SK-N-SH (cell line): ENCODE results near the gene FAM237B. TPM values are rescaled to one million over a fixed set of nuclear protein-coding genes. Genes with fewer than 3 reads are reported as not detected.

Experiments used
- CTCF ChIA-PET: fragments of 300-600, 350-600 bp; formaldehyde crosslinking; extraction: SDS; loops from one replicate; lab custom pipeline; 2021; lab: Yijun Ruan, JAX
- POLR2A ChIA-PET: fragments of 350-600 bp; sonication (Branson Sonifier 250); formaldehyde crosslinking; extraction: SDS; loops from one replicate; lab custom pipeline; 2020; ENCODE audit warnings: antibody characterized with exemption, inconsistent platforms; lab: Yijun Ruan, JAX
- DNase-seq: peaks from one replicate; pipeline ENCODE4 v3.0.0; 2012
- H2AFZ ChIP-seq: fragments of 200-600 bp; sonication (generic); 2 replicates; pipeline ENCODE4 v1.8.1; 2016; ENCODE audit warnings: antibody characterized with exemption, mild to moderate bottlenecking, low read depth
- H3F3A ChIP-seq: fragments of 200-600 bp; sonication (generic); replicated peaks from 2 replicates; pipeline ENCODE3; 2016; ENCODE audit warnings: antibody characterized with exemption, mild to moderate bottlenecking; ENCODE audit not compliant: insufficient read depth
- H3K27ac ChIP-seq, 2 experiments: fragments of 200-500 bp in 1 of 2; fragments of 200-600 bp in 1 of 2; sonication (Bioruptor generic) in 1 of 2; sonication (generic), shearing (Covaris generic) in 1 of 2; 2 replicates each; pipeline versions ENCODE4 v1.5.1 to v1.6.1; 2014 to 2016; ENCODE audit warnings: low read depth in 2 of 2, inconsistent platforms in 1 of 2, low read length in 1 of 2, mild to moderate bottlenecking in 1 of 2, mixed read lengths in 1 of 2
- H3K27me3 ChIP-seq: fragments of 200-600 bp; sonication (generic), shearing (Covaris generic); 2 replicates; pipeline ENCODE4 v1.6.1; 2016; ENCODE audit warnings: mixed run types; ENCODE audit not compliant: insufficient read depth
- H3K36me3 ChIP-seq, 2 experiments: fragments of 200-500 bp in 1 of 2; fragments of 200-600 bp in 1 of 2; sonication (Bioruptor generic) in 1 of 2; sonication (generic) in 1 of 2; replicated peaks in 1 of 2; 2 replicates each; pipeline versions ENCODE3 to v1.5.1; 2014 to 2016; ENCODE audit warnings: low read length in 1 of 2, mild to moderate bottlenecking in 1 of 2; ENCODE audit not compliant: insufficient read depth in 2 of 2, control insufficient read depth in 1 of 2
- H3K4me1 ChIP-seq, 2 experiments: fragments of 200-500 bp in 1 of 2; fragments of 200-600 bp in 1 of 2; sonication (Bioruptor generic) in 1 of 2; sonication (generic), shearing (Covaris generic) in 1 of 2; 2 replicates each; pipeline versions ENCODE4 v1.5.1 to v1.6.1; 2014 to 2016; ENCODE audit warnings: low read depth in 1 of 2, low read length in 1 of 2, mixed run types in 1 of 2; ENCODE audit not compliant: insufficient read depth in 2 of 2, control insufficient read depth in 1 of 2
- H3K4me2 ChIP-seq: fragments of 200-600 bp; sonication (generic), shearing (Covaris generic); 2 replicates; pipeline ENCODE4 v1.6.1; 2017; ENCODE audit warnings: mixed run types
- H3K4me3 ChIP-seq, 2 experiments: fragments of 200-500 bp in 1 of 2; fragments of 200-600 bp in 1 of 2; sonication (Bioruptor generic) in 1 of 2; sonication (generic), shearing (Covaris generic) in 1 of 2; 2 replicates each; pipeline versions ENCODE4 v1.5.1 to v1.8.1; 2014 to 2016; ENCODE audit warnings: low read depth in 2 of 2, inconsistent platforms in 1 of 2, low read length in 1 of 2, mild to moderate bottlenecking in 1 of 2, mixed read lengths in 1 of 2, moderate library complexity in 1 of 2
- H3K79me2 ChIP-seq: fragments of 200-600 bp; sonication (generic); 2 replicates; pipeline ENCODE4 v1.8.1; 2017; ENCODE audit warnings: mild to moderate bottlenecking; ENCODE audit not compliant: insufficient read depth
- H3K9ac ChIP-seq: fragments of 200-600 bp; sonication (generic); 2 replicates; pipeline ENCODE4 v1.6.1; 2017; ENCODE audit warnings: mixed run types
- H3K9me2 ChIP-seq: fragments of 200-600 bp; sonication (generic); 2 replicates; pipeline ENCODE4 v1.6.1; 2017; ENCODE audit warnings: mixed run types
- H3K9me3 ChIP-seq: fragments of 200-600 bp; sonication (generic); 2 replicates; pipeline ENCODE4 v1.6.1; 2017; ENCODE audit warnings: mixed run types, mild to moderate bottlenecking, moderate library complexity
- H4K20me1 ChIP-seq: fragments of 200-600 bp; sonication (generic); 2 replicates; pipeline ENCODE4 v1.6.1; 2017; ENCODE audit warnings: mild to moderate bottlenecking, mixed run types; ENCODE audit not compliant: insufficient read depth
- CHD2 ChIP-seq: fragments of 150-350 bp; IDR thresholded peaks from 2 replicates; pipeline ENCODE4 v1.6.1; 2018; ENCODE audit warnings: low read length; ENCODE audit not compliant: partially characterized antibody
- ELF1 ChIP-seq: IDR thresholded peaks from 2 replicates; pipeline ENCODE4 v1.4.0; 2012
- EP300 ChIP-seq, 2 experiments: IDR thresholded peaks; 2 replicates each; pipeline versions ENCODE4 v1.4.0 to v1.6.1; 2012; ENCODE audit warnings: borderline replicate concordance in 1 of 2, low read depth in 1 of 2, low read length in 1 of 2
- EZH2phosphoT487 ChIP-seq: fragments of 200-600 bp; sonication (generic); IDR thresholded peaks from 2 replicates; pipeline ENCODE4 v1.6.1; 2017; ENCODE audit warnings: low read depth, mixed run types, mild to moderate bottlenecking, antibody characterized with exemption, moderate library complexity, borderline replicate concordance
- FOXJ3 ChIP-seq: sonication (generic); formaldehyde crosslinking; IDR thresholded peaks from 2 replicates; pipeline ENCODE4 v1.5.1; 2020; ENCODE audit warnings: mild to moderate bottlenecking, missing genetic modification reagents
- FOXM1 ChIP-seq: IDR thresholded peaks from 2 replicates; pipeline ENCODE4 v1.4.0; 2012; ENCODE audit warnings: low read depth, mild to moderate bottlenecking
- GABPA ChIP-seq: IDR thresholded peaks from 2 replicates; pipeline ENCODE4 v1.4.0; 2012; ENCODE audit warnings: low read depth, mild to moderate bottlenecking
- GATA2 ChIP-seq: sonication (generic); formaldehyde crosslinking; IDR thresholded peaks from 2 replicates; pipeline ENCODE4 v1.5.0; 2020; ENCODE audit warnings: mild to moderate bottlenecking, missing genetic modification reagents
- IRF3 ChIP-seq: fragments of 150-350 bp; IDR thresholded peaks from 2 replicates; pipeline ENCODE4 v1.6.1; 2016; ENCODE audit warnings: mild to moderate bottlenecking, low read depth, low read length
- MXI1 ChIP-seq: IDR thresholded peaks from 2 replicates; pipeline ENCODE4 v1.6.1; 2012; ENCODE audit warnings: mild to moderate bottlenecking, low read depth, low read length, improper control_type of control experiment
- POLR2AphosphoS5 ChIP-seq: IDR thresholded peaks from 2 replicates; pipeline ENCODE4 v1.6.1; 2012; ENCODE audit warnings: low read depth, low read length
- RAD21 ChIP-seq: IDR thresholded peaks from 2 replicates; pipeline ENCODE4 v1.6.1; 2012; ENCODE audit warnings: mild to moderate bottlenecking, low read length
- RCOR1 ChIP-seq: fragments of 150-350 bp; IDR thresholded peaks from 2 replicates; pipeline ENCODE4 v1.6.1; 2017; ENCODE audit warnings: antibody characterized with exemption, low read length
- REST ChIP-seq: IDR thresholded peaks from 2 replicates; pipeline ENCODE4 v1.6.1; 2012; ENCODE audit warnings: mild to moderate bottlenecking, low read depth, low read length, moderate library complexity
- RXRA ChIP-seq: IDR thresholded peaks from 2 replicates; pipeline ENCODE4 v1.4.0; 2012; ENCODE audit warnings: low read depth, mild to moderate bottlenecking, borderline replicate concordance
- TAF1 ChIP-seq: IDR thresholded peaks from 2 replicates; pipeline ENCODE4 v1.6.1; 2012; ENCODE audit warnings: low read depth, mild to moderate bottlenecking, low read length, moderate library complexity, borderline replicate concordance
- TCF12 ChIP-seq: IDR thresholded peaks from 2 replicates; pipeline ENCODE4 v1.4.0; 2012
- TEAD4 ChIP-seq: IDR thresholded peaks from 2 replicates; pipeline ENCODE4 v1.4.0; 2012; ENCODE audit warnings: mild to moderate bottlenecking, borderline replicate concordance; ENCODE audit not compliant: insufficient read depth
- YY1 ChIP-seq: IDR thresholded peaks from 2 replicates; pipeline ENCODE4 v1.4.0; 2012; ENCODE audit warnings: low read depth, mild to moderate bottlenecking
- whole genome bisulfite sequencing: methylation state at CpG from one replicate; pipeline ENCODE4 v1.1.6; 2017; ENCODE audit warnings: low lambda C conversion rate; 5-methylcytosine and 5-hydroxymethylcytosine counted together
- polyA plus RNA-seq, 3 experiments: library from polyadenylated mRNA; depleted of rRNA; stranded (reverse); fragments of >200 nt; gene quantifications; 2 replicates each; pipeline ENCODE4 v1.2.3, GENCODE V29; 2012
- TF ChIP-seq, protein P1 (sequence below): IDR thresholded peaks from 2 replicates; pipeline ENCODE4 v1.4.0; 2012; ENCODE audit warnings: low read depth, borderline replicate concordance

Gene FAM237B
- 0.02 and 0.03 TPM in 2 replicates for polyA plus RNA-seq (2012; rRNA removed)
- polyA plus RNA-seq (2012; cell fraction: cytosol; rRNA removed) = 0.04 and 0.05 TPM in 2 replicates
- 0.08 and 0.12 TPM in 2 replicates for polyA plus RNA-seq (2012; cell fraction: nucleus; rRNA removed)

- H3K27ac ChIP-seq = no peak within 1 kb of the TSS
- H3K36me3 ChIP-seq = no peaks in the 10 kb centered on the region
- peak within 1 kb of the TSS; percentile 64; the same call in 1 of the 2 replicates for H2AFZ ChIP-seq
- H3K9ac ChIP-seq = no peak within 1 kb of the TSS
- peak within 1 kb of the TSS; percentile 54 to 58 for H3K4me3 ChIP-seq
- peaks cover 0 to 10% of the 10 kb centered on the region in 2 experiments; a peak in 2 of 4 replicates for H3K4me1 ChIP-seq
- TF ChIP-seq TCF12 = no peak
- no peak for TF ChIP-seq CHD2
- no peak for TF ChIP-seq TEAD4
- TF ChIP-seq TAF1 = no peak
- TF ChIP-seq RCOR1 = no peak
- TF ChIP-seq FOXJ3 (CRISPR knock-in tag) = no peak
- TF ChIP-seq, protein P1, sequence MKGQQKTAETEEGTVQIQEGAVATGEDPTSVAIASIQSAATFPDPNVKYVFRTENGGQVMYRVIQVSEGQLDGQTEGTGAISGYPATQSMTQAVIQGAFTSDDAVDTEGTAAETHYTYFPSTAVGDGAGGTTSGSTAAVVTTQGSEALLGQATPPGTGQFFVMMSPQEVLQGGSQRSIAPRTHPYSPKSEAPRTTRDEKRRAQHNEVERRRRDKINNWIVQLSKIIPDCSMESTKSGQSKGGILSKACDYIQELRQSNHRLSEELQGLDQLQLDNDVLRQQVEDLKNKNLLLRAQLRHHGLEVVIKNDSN = no peak
- no peak for TF ChIP-seq RAD21
- TF ChIP-seq, all 33 proteins: peak for 0
- H3K27me3 ChIP-seq = peaks cover 6% of the 10 kb centered on the region; the same call in 1 of the 2 replicates
- peak; percentile 84 for DNase-seq
- H3K9me3 ChIP-seq = no peaks in the 10 kb centered on the region
- ChIA-PET CTCF (interaction anchor here (0.6 to 3.2 kb wide), 7 partner anchors 9 to 167 kb away, joined by 3 to 15 read pairs (median 3); partner anchors contain the start of gene STEAP1), POLR2A (interaction anchor here (0.6 kb wide), 1 partner anchor 30 kb away, joined by 3 read pairs; no protein-coding TSS in a partner anchor)
- no peaks in the 10 kb centered on the region for H3F3A ChIP-seq
- H4K20me1 ChIP-seq = no peaks in the 10 kb centered on the region
- no peaks in the 10 kb centered on the region for H3K9me2 ChIP-seq
- 6% methylated on average over 23 of the region's 62 CpGs for WGBS
- H3K79me2 ChIP-seq = no peaks in the 10 kb centered on the region
- peak within 1 kb of the TSS; percentile 86 for H3K4me2 ChIP-seq
These were observed at the start of gene FAM237B for GRCh38 chr7:90320801-90321494. TSS of gene FAM237B (minus strand) at chr7:90321304. CDS start at chr7:90319748, 1,556 bp downstream.

GRCh38 chr7:90351987-90352386 lies 30.9 kb upstream of the FAM237B start:
- Histone ChIP-seq H2AFZ (no peak overlapping the region), H3K4me2 (no peak overlapping the region), H3K9ac (no peak overlapping the region), H3K9me3 (0 out of 2 replicates have a peak, but pooled peaks cover 5% of the 10 kb centered on the region), H3F3A (peaks cover 10% of the 10 kb centered on the region), H3K9me2 (no peaks in the 10 kb centered on the region), H3K4me1 (peaks cover 7 to 8% of the 10 kb centered on the region in 2 experiments; a peak in 3 of 4 replicates), H3K27me3 (no peaks in the 10 kb centered on the region), H3K4me3 (no peak overlapping the region), H3K79me2 (peaks cover 83% of the 10 kb centered on the region), H4K20me1 (no peaks in the 10 kb centered on the region), H3K36me3 (peaks cover 47 to 51% of the 10 kb centered on the region in 2 experiments), H3K27ac (no peak overlapping the region)
- DNase-seq = no peak
- ChIA-PET CTCF (interaction anchor here (0.9 to 1.4 kb wide), 2 partner anchors 57 to 70 kb away, joined by 3 to 4 read pairs; no protein-coding TSS in a partner anchor), POLR2A (no interaction called here)
- TF ChIP-seq CHD2 (no peak), FOXJ3 (CRISPR knock-in tag) (no peak), EZH2phosphoT487 (no peak), RXRA (no peak), EP300 (IDR thresholded peaks at IDR 0.05; ENCODE audit: borderline replicate concordance in 1 of 2, low read depth in 1 of 2, low read length in 1 of 2) (no peak), TEAD4 (no peak), REST (no peak), POLR2AphosphoS5 (no peak), GABPA (no peak), FOXM1 (no peak), YY1 (no peak), ELF1 (no peak), IRF3 (no peak), TCF12 (no peak), MXI1 (no peak), GATA2 (no peak)
